NOMO-1 treated with DMSO at 0.1 percent for 48 hours (cell line): Measurements from ENCODE around the gene UEVLD.

ENCODE experiments used
- DNase-seq: peaks from one replicate; lab custom pipeline; 2025; ENCODE audit not compliant: unreplicated experiment; lab: John Stamatoyannopoulos, UW

Gene UEVLD

DNA sequence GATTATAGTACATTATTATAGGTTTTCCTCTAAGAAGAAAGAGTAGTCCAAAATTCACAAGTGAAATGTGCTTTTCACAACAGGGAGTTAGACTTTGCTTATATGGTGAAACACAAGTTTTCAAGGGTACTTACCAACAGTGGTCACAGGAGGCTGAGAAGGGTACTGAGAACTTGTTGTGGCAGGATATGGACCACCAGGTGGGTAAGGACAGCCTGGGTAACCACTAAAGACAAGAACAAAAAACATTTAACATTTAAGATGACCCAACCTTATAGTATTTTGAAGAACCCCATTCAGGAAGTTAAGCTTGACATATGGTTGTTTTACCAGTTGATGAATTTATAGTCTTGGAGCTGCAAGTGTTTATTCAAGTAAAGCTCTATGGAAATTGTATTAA, 86.2 kb downstream of the UEVLD start:
- no peak for DNase-seq

DNA sequence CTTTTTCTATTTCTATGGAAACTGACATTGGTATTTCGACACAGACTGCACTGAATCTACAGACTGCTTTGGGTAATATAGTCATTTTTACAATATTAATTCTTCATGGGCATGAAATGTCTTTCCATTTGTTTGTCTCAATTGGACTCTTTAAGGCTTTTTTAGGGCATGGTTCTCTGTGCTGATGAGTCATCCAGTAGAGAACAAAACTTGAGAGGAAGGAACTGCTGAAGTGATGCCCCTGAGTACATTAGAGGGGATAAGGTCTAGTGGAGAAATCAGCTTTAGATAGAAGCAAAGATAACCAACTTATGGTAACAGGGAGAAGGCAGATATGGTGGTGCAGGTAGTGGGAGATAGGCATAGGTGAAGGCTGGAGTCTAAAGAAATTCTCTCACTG, 86.9 kb downstream of the UEVLD start:
- no peak for DNase-seq

DNA sequence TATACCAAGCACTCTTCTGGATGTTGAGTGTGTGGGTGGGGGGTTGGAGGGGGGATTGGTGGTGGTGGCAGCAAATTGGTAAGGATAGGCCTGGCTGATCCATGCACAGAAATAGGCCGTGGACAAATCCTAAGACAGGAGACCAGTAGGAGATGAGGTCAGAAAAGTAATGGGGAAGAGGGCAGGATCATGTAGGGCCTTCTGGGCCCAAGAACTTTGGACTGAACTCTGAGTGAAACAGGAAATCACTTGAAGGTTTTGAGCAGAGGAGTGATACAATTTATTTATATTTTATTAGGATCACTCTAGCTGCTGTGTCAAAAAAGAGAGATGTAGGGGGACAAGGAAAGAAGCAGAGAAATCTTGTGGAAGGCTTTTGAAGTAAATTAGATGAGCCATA, 90.5 kb downstream of the UEVLD start:
- DNase-seq: no peak

DNA sequence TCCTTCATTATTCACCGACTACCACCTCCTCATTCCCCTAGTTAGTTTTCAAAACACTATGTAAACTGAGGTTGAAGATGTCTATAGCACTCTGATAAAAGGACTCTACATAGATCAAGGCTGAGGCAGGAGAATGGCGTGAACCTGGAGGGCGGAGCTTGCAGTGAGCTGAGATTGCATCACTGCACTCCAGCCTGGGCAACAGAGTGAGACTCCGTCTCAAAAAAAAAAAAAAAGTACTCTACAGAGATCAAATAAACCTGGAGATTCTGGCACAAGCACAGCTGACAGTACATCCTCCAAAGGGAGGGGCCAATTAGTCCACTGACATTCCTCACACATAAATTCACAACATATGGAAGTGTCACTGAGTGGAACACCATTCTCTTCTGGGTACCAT, 92.8 kb downstream of the UEVLD start:
- no peak for DNase-seq

DNA sequence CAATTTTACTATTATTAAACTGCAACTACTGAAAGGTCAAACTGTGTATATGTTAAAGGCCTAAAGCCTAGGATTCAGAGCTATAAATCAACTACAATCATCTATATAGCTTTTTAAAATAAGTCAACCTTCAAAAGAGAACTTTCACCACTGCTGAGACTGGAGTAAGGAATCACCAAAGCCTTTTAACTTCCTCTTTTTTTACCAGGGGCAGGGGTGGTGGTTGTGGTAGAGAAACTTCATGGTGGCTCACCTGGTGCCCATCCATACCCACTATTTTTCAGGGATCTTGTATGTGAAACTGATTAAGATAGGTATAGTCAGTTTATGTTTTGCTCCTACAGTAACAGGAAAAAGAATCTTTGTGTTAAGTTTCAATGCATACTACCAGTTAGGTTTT, 93.3 kb downstream of the UEVLD start:
- peak; percentile 32 for DNase-seq

DNA sequence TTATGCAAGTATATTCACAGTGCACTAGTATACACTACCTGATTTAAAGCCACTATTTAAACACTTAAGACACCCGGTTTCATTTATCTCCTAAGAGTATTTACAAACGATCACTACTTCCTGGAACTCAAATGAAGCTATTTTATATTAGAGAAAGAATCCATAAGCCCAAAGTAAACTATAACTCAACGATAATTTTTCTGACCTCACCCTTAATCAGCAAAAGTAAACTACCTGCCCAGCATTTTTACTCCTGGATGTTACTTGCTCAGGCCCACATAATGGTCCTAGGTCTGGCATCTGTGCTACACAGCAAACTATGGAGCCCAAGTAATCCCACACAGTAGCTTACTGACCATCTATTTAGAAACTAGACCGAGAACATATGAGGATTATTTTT, 95.2 kb downstream of the UEVLD start:
- DNase-seq: no peak

DNA sequence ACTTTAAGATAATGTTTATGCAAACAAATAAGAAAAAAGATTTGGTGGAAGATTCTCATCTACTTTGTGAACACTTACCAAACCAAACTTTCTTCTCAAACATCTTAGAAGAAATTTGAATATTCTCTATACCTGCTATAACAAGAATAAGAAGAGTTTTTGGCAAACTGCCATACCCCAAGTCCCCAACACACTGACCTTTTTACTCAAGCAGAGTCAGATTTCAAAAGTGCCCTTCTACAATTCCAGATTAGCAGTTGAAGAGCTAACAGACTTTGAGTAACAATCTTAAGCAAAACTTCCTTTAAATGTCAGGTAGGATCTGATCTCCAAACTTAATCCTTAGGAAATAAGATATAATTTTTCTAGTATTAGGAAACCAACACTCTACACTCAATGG, 95.6 kb downstream of the UEVLD start:
- DNase-seq: no peak

DNA sequence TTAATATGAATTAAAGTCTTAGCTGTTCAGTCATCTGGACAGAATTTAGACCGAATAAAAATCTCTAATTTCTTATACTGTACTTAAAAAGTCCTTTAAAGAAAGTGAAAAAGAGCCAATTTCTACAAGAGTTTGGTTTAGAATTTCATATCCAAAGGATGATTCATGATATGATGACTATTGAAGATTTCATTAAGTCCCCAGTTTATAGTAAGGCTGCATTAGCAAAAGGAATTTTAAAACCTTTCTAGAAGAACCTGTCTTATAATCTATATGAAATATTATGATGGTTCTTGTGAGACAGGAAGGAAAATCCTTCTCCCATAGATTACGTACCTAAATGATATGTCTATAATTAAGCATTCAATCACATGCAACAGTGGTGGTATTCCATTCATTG, 96.6 kb downstream of the UEVLD start:
- DNase-seq: no peak

DNA sequence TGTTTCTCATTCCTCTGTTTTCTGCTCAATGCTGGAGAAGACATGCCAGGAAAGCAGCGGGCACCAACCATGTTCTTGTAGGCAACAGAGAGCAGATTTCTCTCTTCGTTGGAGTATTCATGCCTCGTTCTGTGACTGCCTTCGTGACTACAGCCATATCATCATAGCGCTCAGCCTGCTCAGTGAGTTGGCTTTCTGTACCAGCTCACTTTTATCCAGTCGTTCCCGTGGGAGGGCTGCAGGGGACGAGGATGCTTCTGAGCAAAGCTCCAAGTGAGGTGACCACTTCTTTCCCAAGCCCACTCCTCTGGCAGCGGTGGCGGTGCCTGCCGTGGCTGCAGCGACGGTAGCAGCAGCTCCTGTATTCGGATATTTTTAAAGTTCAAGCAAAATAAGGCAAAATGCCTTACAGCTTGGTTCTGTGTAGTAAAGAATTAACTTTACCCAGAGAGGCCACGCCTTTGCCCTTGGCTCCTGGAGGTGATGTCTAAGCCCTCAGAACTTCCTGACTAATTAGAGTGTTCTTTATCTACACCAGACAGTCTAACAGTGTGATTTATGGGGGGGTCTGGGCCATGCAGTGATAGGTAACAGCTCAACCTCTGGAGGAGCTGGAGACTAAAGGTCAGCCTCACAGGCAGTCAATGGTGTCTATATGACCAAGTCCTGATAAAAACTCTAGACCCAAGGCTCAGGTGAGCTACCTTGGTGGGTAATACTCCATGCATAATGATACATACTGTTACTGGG, 97.6 kb downstream of the UEVLD start:
- no peak for DNase-seq

DNA sequence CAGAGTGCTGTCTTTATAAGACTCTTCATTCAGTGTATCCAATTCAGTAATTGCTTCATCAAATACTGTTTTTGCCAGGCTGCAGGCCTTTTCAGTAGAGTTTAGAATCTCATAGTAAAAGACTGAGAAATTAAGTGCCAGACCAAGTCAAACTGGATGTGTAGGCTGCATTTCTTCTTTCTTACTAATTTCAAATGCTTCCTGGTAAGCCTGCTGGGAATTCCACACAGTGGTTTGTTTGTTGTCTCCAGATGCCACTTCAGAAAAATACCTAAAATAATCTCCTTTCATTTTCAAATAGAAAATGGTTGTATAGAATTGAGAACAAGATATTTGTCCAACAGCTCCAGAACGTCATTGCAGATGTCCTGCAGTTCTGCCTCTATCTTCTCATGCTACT, 98.2 kb downstream of the UEVLD start:
- DNase-seq: no peak

DNA sequence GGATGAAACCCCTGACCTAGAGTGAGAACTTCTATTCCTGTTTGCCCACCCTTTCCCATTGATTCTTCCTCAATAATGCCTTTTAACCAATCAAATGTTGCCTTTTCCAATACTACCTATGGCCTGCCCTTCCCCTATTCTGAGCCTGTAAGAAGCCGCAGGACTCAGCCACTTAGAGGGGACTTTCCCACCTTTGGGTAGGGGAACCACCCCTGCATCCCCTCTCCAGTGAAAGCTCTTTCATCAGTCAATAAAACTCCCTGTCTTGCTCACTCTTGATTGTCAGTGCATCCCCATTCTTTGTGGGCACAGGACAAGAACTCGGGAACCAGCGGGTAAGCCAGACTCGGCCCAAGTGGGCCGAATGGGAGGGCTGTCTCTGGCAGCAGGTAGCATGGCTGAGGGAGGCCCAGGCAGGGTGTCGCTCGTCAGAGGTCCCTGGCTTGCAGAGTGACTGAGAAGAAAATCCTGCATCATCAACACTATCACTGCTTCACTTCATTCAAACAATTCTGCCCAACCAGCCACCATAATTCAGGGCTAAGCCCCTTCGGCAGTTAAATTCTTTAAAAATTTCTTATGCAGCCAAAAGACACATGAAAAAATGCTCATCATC, 102.5 kb downstream of the UEVLD start:
- no peak for DNase-seq
